Mucosa of descending colon (tissue), 3 donors: ENCODE results near the gene ANKRD26. TPM values are rescaled to one million over a fixed set of nuclear protein-coding genes. Genes with fewer than 3 reads are reported as not detected.

Source experiments
- ATAC-seq: fragments of 200-7000 bp; cut with Tn5 transposase; one replicate; pipeline ENCODE4 v1.9.1; 2020; ENCODE audit warnings: mild to moderate bottlenecking, moderate library complexity
- DNase-seq, 3 donors: peaks; one replicate each; pipeline ENCODE4 v3.0.0-alpha.2; 2020
- H3K36me3 ChIP-seq: fragments of 200-600 bp; one replicate; pipeline ENCODE4 v1.8.0; 2021; ENCODE audit warnings: low read depth, mild to moderate bottlenecking
- H3K4me1 ChIP-seq: fragments of 200-600 bp; one replicate; pipeline ENCODE4 v1.8.0; 2021; ENCODE audit warnings: low read depth, mild to moderate bottlenecking
- H3K4me3 ChIP-seq: fragments of 200-600 bp; one replicate; pipeline ENCODE4 v1.8.0; 2021; ENCODE audit warnings: mild to moderate bottlenecking
- H3K9me3 ChIP-seq: fragments of 200-600 bp; one replicate; pipeline ENCODE4 v1.8.0; 2021; ENCODE audit warnings: mild to moderate bottlenecking
- intact Hi-C, 2 donors: fragments of 100-400 bp; cut with DNase I in 1 of 2; cut with micrococcal nuclease in 1 of 2; formaldehyde crosslinking; loops; one replicate each; pipeline versions ENCODE4 v1.11.0 to v1.11.1; 2022; cut with DNase I, micrococcal nuclease
- long read RNA-seq, 2 donors: library from polyadenylated mRNA; unstranded; transcript quantifications; one replicate each; pipeline ENCODE4 v2.0.0, GENCODE V29; 2019 to 2021
- total RNA-seq, 3 donors: library from RNA; stranded (reverse); fragmentation: NEBNext Ultra II Directional in 2 of 3; extraction: Animal tissue kit (Norgen Biotek cat#: 25700) in 2 of 3; gene quantifications; one replicate each; pipeline versions ENCODE4 v1.2.1 to v1.2.4, GENCODE V29; 2021 to 2023
- TF ChIP-seq, protein P1 (sequence below): fragments of 200-600 bp; IDR thresholded peaks from one replicate; pipeline ENCODE4 v1.8.0; 2022; ENCODE audit warnings: antibody characterized with exemption, mild to moderate bottlenecking
- donor health status: DM: no; HTN: no; CAD: no; lungs with moderate emphysema.
- donor health status: DM: no; HTN: no; CAD: no.
- donor health status: DM: no; HTN: yes; CAD: no.

The ANKRD26 gene
- 10 to 100 TPM in 2 of 3 donors, 1 to 10 TPM in 1; 7.0 to 11.8 (median 10.8) TPM for total RNA-seq
- long read RNA-seq, donor 1, partial matches to known transcripts = 7 of 10 reads
- long read RNA-seq, donor 1, other reads (novel, unspliced or antisense) = 3 of 10 reads
- long read RNA-seq, donor 2, partial matches to known transcripts = 6 of 6 reads
- long read RNA-seq, donor 2, other reads (novel, unspliced or antisense) = 0 of 6 reads

DNA sequence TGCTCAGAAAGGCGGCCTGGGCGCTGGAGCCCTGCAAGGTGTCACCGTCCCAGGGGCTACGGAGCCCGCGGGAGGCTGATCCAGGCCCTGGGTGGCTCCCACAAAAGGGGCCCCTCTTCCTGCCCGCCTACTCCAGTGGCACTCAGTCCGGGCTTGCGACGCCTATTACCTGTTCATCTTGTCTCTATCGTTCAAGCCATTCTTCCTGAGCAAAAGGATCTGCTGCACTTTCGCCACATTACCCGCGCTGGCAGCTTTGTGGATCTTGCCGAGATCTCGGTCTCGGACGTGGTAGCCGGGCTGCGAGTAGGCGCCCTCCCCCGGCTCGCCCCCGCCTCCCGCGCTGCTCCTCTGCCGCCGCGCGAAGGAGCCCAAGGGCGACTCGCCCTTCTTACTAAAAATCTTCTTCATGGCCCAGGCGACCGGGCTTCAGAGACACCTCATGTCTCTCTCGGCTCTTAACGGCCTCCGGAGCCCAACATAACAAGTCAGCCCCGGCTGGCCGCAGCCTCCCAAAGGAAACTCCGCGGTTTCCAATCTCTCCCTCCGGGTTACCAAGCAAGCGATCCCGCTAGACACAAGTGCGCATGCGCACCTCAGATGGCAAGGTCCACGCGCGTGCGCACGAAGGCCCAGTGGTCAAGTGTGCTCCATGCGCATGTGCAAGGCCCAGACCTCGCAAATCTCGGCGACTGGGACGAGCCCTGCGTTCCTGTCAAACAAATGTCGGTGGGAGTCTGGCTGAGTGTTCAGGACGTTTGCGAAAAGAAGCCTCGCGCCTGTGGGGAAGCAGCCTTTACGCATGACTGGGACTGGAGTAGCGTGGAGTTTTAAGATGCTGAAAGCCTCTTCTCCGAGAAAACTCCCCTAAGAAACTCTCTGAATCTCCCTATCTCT, at the start of gene ANKRD26:
TSS of gene ANKRD26 (minus strand) at position 579 of the 897 bp plus-strand sequence. CDS start at position 411, 168 bp downstream.
- peak; percentile 96 for ATAC-seq
- Histone ChIP-seq H3K36me3 (no peaks in the 10 kb centered on the region), H3K4me1 (peaks cover 3% of the 10 kb centered on the region), H3K4me3 (peak within 1 kb of the TSS; percentile 33), H3K9me3 (no peaks in the 10 kb centered on the region)
- peak; percentile 97 to 99 (median 99) for DNase-seq
- intact Hi-C loops = no loop called here
- TF ChIP-seq, protein P1, sequence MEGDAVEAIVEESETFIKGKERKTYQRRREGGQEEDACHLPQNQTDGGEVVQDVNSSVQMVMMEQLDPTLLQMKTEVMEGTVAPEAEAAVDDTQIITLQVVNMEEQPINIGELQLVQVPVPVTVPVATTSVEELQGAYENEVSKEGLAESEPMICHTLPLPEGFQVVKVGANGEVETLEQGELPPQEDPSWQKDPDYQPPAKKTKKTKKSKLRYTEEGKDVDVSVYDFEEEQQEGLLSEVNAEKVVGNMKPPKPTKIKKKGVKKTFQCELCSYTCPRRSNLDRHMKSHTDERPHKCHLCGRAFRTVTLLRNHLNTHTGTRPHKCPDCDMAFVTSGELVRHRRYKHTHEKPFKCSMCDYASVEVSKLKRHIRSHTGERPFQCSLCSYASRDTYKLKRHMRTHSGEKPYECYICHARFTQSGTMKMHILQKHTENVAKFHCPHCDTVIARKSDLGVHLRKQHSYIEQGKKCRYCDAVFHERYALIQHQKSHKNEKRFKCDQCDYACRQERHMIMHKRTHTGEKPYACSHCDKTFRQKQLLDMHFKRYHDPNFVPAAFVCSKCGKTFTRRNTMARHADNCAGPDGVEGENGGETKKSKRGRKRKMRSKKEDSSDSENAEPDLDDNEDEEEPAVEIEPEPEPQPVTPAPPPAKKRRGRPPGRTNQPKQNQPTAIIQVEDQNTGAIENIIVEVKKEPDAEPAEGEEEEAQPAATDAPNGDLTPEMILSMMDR = no peak

- Histone ChIP-seq H3K4me1 (peaks cover 6% of the 10 kb centered on the region), H3K9me3 (no peaks in the 10 kb centered on the region), H3K4me3 (no peak overlapping the region), H3K36me3 (peaks cover 7% of the 10 kb centered on the region)
- DNase-seq (no peak), ATAC-seq (no peak)
- TF ChIP-seq, protein P1 = no peak
- intact Hi-C loops = no loop called here
These were observed 47.4 kb upstream of the ANKRD26 start for GRCh38 chr10:27147701-27148100.

GRCh38 chr10:27145937-27146336, 45.6 kb upstream of the ANKRD26 start:
- intact Hi-C loops = no loop called here
- TF ChIP-seq, protein P1 = no peak
- Histone ChIP-seq H3K9me3 (no peaks in the 10 kb centered on the region), H3K4me3 (no peak overlapping the region), H3K36me3 (peaks cover 7% of the 10 kb centered on the region), H3K4me1 (no peaks in the 10 kb centered on the region)
- ATAC-seq (no peak), DNase-seq (no peak)

DNA sequence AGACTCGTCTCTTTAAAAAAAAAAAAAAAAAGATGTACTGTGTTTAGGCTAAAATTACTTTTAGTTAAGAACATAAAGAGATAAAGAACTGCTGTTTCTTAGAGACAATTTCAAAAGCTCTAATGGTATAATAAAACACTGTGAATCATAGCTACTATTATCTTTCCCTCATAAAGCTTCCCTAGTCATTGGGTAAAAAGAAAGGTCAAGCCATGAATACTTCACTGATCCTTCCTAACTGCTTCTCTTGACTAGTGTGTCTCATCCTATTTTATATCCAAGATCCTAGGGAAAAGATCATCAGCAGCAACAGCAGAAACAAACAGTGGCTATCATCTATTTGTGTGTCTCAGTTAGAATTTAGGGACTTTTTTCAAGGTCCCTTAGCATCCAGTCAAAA, 43.4 kb upstream of the ANKRD26 start:
- no peaks in the 10 kb centered on the region for H3K9me3 ChIP-seq
- H3K4me3 ChIP-seq = no peak overlapping the region
- ATAC-seq (peak; percentile 83), DNase-seq (no peak)
- H3K4me1 ChIP-seq = no peaks in the 10 kb centered on the region
- peaks cover 7% of the 10 kb centered on the region for H3K36me3 ChIP-seq
- intact Hi-C loops = no loop called here
- TF ChIP-seq, protein P1 = no peak

DNA sequence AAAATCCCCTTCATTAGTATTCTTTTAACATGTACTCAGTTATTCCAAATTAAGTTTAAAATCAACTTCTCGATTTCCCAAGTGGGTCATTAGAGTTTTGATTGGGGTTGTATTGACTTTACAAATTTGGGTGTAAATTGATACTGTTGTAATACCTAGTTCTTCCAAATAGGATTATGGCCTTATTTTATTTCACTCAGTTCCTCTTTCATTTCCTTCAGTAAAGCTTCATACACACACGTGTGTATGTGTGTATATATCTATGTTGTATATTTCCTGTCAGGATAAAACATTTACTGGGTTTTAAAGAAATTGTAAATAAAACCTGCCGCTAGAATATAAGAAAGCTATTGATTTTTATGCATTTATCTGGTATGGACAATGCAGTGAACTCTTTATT, 38.0 kb upstream of the ANKRD26 start:
- intact Hi-C loops = no loop called here
- H3K4me1 ChIP-seq = peaks cover 9% of the 10 kb centered on the region
- DNase-seq (no peak), ATAC-seq (no peak)
- H3K9me3 ChIP-seq = no peaks in the 10 kb centered on the region
- TF ChIP-seq, protein P1 = no peak
- no peak overlapping the region for H3K4me3 ChIP-seq
- no peaks in the 10 kb centered on the region for H3K36me3 ChIP-seq
